ENCODE data around the gene KIF19. TPM values are rescaled to one million over a fixed set of nuclear protein-coding genes. Genes with fewer than 3 reads are reported as not detected.

KIF19 gene
- total RNA-seq, 4 donors from 2014 or later, result 1.4 to 4.4 (median 1.8) TPM

- in situ Hi-C loops (cut with MboI; ENCODE audit: low pct_ligation_motif_present in 1 of 4, low pct_unique_long_range_greater_than_20kb in 1 of 4, low sequenced_read_pairs in 3 of 4), result no loop called here
- intact Hi-C loops (cut with DNase I; ENCODE audit: low total_unique reads), result no loop called here
- peaks cover 29% of the 10 kb centered on the region for H3K27me3 ChIP-seq
- no peak for DNase-seq
- no peaks in the 10 kb centered on the region for H3K4me1 ChIP-seq
- no peak overlapping the region for H3K4me3 ChIP-seq
- H3K27ac ChIP-seq, result no peak overlapping the region
- no peaks in the 10 kb centered on the region for H3K9me3 ChIP-seq
- TF ChIP-seq CTCF (IDR thresholded peaks at IDR 0.05) (no peak), EP300 (IDR thresholded peaks at IDR 0.05; ENCODE audit: low read depth) (no peak), POLR2A (IDR thresholded peaks at IDR 0.05) (no peak), POLR2AphosphoS5 (IDR thresholded peaks at IDR 0.05) (no peak)
- 55% methylated on average over 11 of the region's 13 CpGs; no CpG with 5 or more reads in 1 of the 2 donors for WGBS, 2 donors (ENCODE audit: low coverage in 1 of 2)
- no peaks in the 10 kb centered on the region for H3K36me3 ChIP-seq
Measured at GRCh38 chr17:74340470-74341023, 14.5 kb downstream of the KIF19 start.

GRCh38 chr17:74342224-74342623, 16.2 kb downstream of the KIF19 start:
- H3K9me3 ChIP-seq, result no peaks in the 10 kb centered on the region
- peaks cover 30% of the 10 kb centered on the region for H3K27me3 ChIP-seq
- no peak overlapping the region for H3K4me3 ChIP-seq
- TF ChIP-seq POLR2A (IDR thresholded peaks at IDR 0.05), result no peak
- TF ChIP-seq POLR2AphosphoS5 (IDR thresholded peaks at IDR 0.05), result no peak
- no peaks in the 10 kb centered on the region for H3K4me1 ChIP-seq
- in situ Hi-C loops (cut with MboI; ENCODE audit: low pct_ligation_motif_present in 1 of 4, low pct_unique_long_range_greater_than_20kb in 1 of 4, low sequenced_read_pairs in 3 of 4), result no loop called here
- no peaks in the 10 kb centered on the region for H3K36me3 ChIP-seq
- intact Hi-C loops (cut with DNase I; ENCODE audit: low total_unique reads), result no loop called here
- WGBS, 2 donors (ENCODE audit: low coverage in 1 of 2), result 77% methylated on average over 10 of the region's 10 CpGs; no CpG with 5 or more reads in 1 of the 2 donors
- DNase-seq, result no peak
- no peak overlapping the region for H3K27ac ChIP-seq

- 88% methylated on average over 8 of the region's 8 CpGs; no CpG with 5 or more reads in 1 of the 2 donors for WGBS, 2 donors (ENCODE audit: low coverage in 1 of 2)
Measured at GRCh38 chr17:74343121-74343520, 17.1 kb downstream of the KIF19 start.

GRCh38 chr17:74343526-74344284, 17.7 kb downstream of the KIF19 start:
- Histone ChIP-seq H3K27me3 (peaks cover 25% of the 10 kb centered on the region), H3K27ac (no peak overlapping the region), H3K4me3 (no peak overlapping the region), H3K36me3 (no peaks in the 10 kb centered on the region), H3K4me1 (no peaks in the 10 kb centered on the region), H3K9me3 (no peaks in the 10 kb centered on the region)
- in situ Hi-C loops (cut with MboI; ENCODE audit: low pct_ligation_motif_present in 1 of 4, low pct_unique_long_range_greater_than_20kb in 1 of 4, low sequenced_read_pairs in 3 of 4) (no loop called here), intact Hi-C loops (cut with DNase I; ENCODE audit: low total_unique reads) (no loop called here)
- WGBS, 2 donors (ENCODE audit: low coverage in 1 of 2), result 60 to 65% methylated on average over 1 to 9 of the region's 9 CpGs
- TF ChIP-seq CTCF (IDR thresholded peaks at IDR 0.05) (no peak), EP300 (IDR thresholded peaks at IDR 0.05; ENCODE audit: low read depth) (no peak), POLR2A (IDR thresholded peaks at IDR 0.05) (no peak), POLR2AphosphoS5 (IDR thresholded peaks at IDR 0.05) (no peak)
- DNase-seq, result no peak

More at GRCh38 chr17:74343121-74343520, 17.1 kb downstream of the KIF19 start:
- no peak overlapping the region for H3K4me3 ChIP-seq
- intact Hi-C loops (cut with DNase I; ENCODE audit: low total_unique reads) (no loop called here), in situ Hi-C loops (cut with MboI; ENCODE audit: low pct_ligation_motif_present in 1 of 4, low pct_unique_long_range_greater_than_20kb in 1 of 4, low sequenced_read_pairs in 3 of 4) (no loop called here)
- H3K27me3 ChIP-seq, result peaks cover 30% of the 10 kb centered on the region
- H3K4me1 ChIP-seq, result no peaks in the 10 kb centered on the region
- DNase-seq, result no peak
- TF ChIP-seq POLR2A (IDR thresholded peaks at IDR 0.05) (no peak), CTCF (IDR thresholded peaks at IDR 0.05) (no peak), POLR2AphosphoS5 (IDR thresholded peaks at IDR 0.05) (no peak), EP300 (IDR thresholded peaks at IDR 0.05; ENCODE audit: low read depth) (no peak)
- H3K27ac ChIP-seq, result no peak overlapping the region
- H3K36me3 ChIP-seq, result no peaks in the 10 kb centered on the region
- no peaks in the 10 kb centered on the region for H3K9me3 ChIP-seq
